NB4 (cell line): ENCODE data around the gene UNK.

ENCODE experiments used
- CTCF ChIP-seq: IDR thresholded peaks from one replicate; pipeline ENCODE4 v1.5.1; 2012; ENCODE audit warnings: low read depth, low read length
- MAX ChIP-seq: IDR thresholded peaks from 2 replicates; pipeline ENCODE4 v1.6.1; 2011; ENCODE audit warnings: low read depth, low read length
- POLR2A ChIP-seq: IDR thresholded peaks from 2 replicates; pipeline ENCODE4 v1.6.1; 2011; ENCODE audit warnings: mild to moderate bottlenecking; ENCODE audit not compliant: insufficient read length; ENCODE audit errors: extremely low read depth

- TF ChIP-seq CTCF = no peak
- TF ChIP-seq POLR2A = no peak
- TF ChIP-seq MAX = no peak
Measured at GRCh38 chr17:75750661-75751423, 33.8 kb upstream of the UNK start.
